IMR-90 (cell line): ENCODE measurements around the gene RNASE12.

Experiments
- BHLHE40 ChIP-seq: fragments of 150-350 bp; IDR thresholded peaks from 2 replicates; pipeline ENCODE4 v1.6.1; 2016; ENCODE audit warnings: mild to moderate bottlenecking, low read depth, low read length
- CEBPB ChIP-seq: IDR thresholded peaks from 2 replicates; pipeline ENCODE4 v1.6.1; 2012; ENCODE audit warnings: low read depth, low read length, improper control_type of control experiment
- CHD1 ChIP-seq: IDR thresholded peaks from 2 replicates; pipeline ENCODE4 v1.6.1; 2012; ENCODE audit warnings: low read depth, low read length, improper control_type of control experiment
- FOS ChIP-seq: fragments of 150-350 bp; IDR thresholded peaks from 2 replicates; pipeline ENCODE4 v1.6.1; 2016; ENCODE audit warnings: low read depth, low read length
- MAZ ChIP-seq: IDR thresholded peaks from 2 replicates; pipeline ENCODE4 v1.6.1; 2012; ENCODE audit warnings: low read depth, mild to moderate bottlenecking, low read length, improper control_type of control experiment, moderate library complexity, borderline replicate concordance
- MXI1 ChIP-seq: IDR thresholded peaks from 2 replicates; pipeline ENCODE4 v1.6.1; 2012; ENCODE audit warnings: low read depth, mild to moderate bottlenecking, low read length, moderate library complexity, borderline replicate concordance
- POLR2A ChIP-seq: IDR thresholded peaks from 2 replicates; pipeline ENCODE4 v1.6.1; 2012; ENCODE audit warnings: mild to moderate bottlenecking, low read depth, low read length
- RAD21 ChIP-seq: IDR thresholded peaks from 2 replicates; pipeline ENCODE4 v1.6.1; 2012; ENCODE audit warnings: low read length, improper control_type of control experiment
- SMC3 ChIP-seq: fragments of 150-350 bp; IDR thresholded peaks from 2 replicates; pipeline ENCODE4 v1.6.1; 2016; ENCODE audit warnings: low read depth, mild to moderate bottlenecking, antibody characterized with exemption, low read length, moderate library complexity
- TF ChIP-seq, protein P1 (sequence below): conservative IDR thresholded peaks from 2 replicates; pipeline ENCODE4 v1.5.1; 2012; ENCODE audit warnings: mild to moderate bottlenecking, low read depth, low read length, improper control_type of control experiment
- TF ChIP-seq, protein P2 (sequence below): fragments of 150-350 bp; IDR thresholded peaks from 2 replicates; pipeline ENCODE4 v1.6.1; 2016; ENCODE audit warnings: low read depth, mild to moderate bottlenecking, low read length, moderate library complexity, borderline replicate concordance
- TF ChIP-seq, protein P3 (sequence below): fragments of 150-350 bp; IDR thresholded peaks from 2 replicates; pipeline ENCODE4 v1.6.1; 2017; ENCODE audit warnings: mild to moderate bottlenecking, antibody characterized with exemption, low read length, low read depth

DNA sequence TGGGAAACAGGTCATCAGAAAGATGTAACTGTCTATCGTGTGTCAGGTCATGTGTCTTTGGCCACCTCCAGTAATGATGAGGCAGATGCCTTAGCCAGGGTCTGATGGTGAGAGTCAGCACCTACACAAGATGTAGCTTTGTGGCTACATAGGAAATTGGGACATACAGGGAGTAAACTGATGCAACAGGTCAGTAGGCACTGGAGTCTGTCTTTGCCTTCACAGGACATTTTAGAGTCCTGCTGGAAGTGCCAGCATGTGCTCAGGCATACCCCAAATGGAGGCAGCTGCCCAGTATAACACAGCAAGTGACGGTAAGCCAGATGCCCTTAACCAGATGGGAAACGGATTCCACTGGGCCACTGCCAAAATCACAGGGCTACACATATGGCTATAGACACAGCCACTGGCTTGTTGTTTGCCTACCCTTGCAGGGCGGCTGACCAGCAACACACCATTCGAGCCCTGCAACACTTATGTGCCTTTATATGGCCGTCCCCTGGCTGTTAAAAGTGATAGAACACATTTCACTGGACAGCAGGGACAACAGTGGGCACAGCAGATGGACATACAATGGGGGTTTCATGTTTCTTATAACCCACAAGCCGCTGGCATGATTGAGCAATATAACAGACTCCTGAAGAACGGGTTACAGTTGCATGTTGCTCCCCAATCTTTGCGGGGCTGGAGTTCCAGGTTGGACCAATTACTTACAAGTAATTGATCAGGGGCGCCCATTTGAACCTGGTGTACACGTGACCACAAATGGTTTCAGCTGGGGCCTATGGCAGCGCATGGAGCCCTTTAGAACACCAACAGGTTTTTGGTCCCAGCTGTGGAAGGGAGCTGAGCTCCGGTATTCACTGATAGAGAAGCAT, 12.9 kb upstream of the RNASE12 start:
- TF ChIP-seq, protein P1, sequence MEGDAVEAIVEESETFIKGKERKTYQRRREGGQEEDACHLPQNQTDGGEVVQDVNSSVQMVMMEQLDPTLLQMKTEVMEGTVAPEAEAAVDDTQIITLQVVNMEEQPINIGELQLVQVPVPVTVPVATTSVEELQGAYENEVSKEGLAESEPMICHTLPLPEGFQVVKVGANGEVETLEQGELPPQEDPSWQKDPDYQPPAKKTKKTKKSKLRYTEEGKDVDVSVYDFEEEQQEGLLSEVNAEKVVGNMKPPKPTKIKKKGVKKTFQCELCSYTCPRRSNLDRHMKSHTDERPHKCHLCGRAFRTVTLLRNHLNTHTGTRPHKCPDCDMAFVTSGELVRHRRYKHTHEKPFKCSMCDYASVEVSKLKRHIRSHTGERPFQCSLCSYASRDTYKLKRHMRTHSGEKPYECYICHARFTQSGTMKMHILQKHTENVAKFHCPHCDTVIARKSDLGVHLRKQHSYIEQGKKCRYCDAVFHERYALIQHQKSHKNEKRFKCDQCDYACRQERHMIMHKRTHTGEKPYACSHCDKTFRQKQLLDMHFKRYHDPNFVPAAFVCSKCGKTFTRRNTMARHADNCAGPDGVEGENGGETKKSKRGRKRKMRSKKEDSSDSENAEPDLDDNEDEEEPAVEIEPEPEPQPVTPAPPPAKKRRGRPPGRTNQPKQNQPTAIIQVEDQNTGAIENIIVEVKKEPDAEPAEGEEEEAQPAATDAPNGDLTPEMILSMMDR = no peak
- TF ChIP-seq SMC3 (no peak), POLR2A (no peak), MAZ (no peak), CHD1 (no peak), RAD21 (no peak), BHLHE40 (no peak), FOS (no peak), MXI1 (no peak), CEBPB (no peak)
- TF ChIP-seq, protein P2, sequence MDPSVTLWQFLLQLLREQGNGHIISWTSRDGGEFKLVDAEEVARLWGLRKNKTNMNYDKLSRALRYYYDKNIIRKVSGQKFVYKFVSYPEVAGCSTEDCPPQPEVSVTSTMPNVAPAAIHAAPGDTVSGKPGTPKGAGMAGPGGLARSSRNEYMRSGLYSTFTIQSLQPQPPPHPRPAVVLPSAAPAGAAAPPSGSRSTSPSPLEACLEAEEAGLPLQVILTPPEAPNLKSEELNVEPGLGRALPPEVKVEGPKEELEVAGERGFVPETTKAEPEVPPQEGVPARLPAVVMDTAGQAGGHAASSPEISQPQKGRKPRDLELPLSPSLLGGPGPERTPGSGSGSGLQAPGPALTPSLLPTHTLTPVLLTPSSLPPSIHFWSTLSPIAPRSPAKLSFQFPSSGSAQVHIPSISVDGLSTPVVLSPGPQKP = no peak
- TF ChIP-seq, protein P3, sequence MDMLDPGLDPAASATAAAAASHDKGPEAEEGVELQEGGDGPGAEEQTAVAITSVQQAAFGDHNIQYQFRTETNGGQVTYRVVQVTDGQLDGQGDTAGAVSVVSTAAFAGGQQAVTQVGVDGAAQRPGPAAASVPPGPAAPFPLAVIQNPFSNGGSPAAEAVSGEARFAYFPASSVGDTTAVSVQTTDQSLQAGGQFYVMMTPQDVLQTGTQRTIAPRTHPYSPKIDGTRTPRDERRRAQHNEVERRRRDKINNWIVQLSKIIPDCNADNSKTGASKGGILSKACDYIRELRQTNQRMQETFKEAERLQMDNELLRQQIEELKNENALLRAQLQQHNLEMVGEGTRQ = no peak
